ENCODE results near the gene PIH1D1.
A peak's percentile ranks its signal among the peaks of the same experiment; 100 is the strongest.
"Not testable (repeated sequence)": the region's sequence is repeated elsewhere in the genome, so short reads cannot be mapped to it uniquely, and the experiment has no call there.

PIH1D1 gene

DNA sequence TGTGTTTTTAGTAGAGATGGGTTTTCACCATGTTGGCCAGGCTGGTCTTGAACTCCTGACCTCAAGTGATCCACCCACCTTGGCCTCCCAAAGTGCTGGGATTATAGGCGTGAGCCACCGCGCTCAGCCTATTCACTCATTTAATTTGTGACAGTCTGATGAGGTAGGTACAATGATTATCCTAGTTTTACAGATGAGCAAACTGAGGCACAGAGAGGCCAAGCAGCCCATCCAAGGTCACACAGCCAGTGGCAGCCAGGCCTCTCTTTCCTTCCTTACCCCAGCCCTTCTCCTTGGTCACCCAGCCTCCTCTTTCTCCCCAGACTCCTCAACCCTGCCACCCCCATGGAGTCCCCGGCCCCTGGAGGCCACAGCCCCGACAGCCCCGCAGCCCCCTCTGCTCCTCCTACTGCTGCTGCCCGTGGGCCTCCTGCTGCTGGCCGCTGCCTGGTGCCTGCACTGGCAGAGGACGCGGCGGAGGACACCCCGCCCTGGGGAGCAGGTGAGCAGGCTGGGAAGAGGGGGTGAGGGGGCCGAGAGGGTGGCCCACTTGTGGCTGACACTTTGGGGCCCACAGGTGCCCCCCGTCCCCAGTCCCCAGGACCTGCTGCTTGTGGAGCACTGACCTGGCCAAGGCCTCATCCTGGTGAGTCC is 28.5 kb upstream of the PIH1D1 start:
- TF ChIP-seq, protein P1, sequence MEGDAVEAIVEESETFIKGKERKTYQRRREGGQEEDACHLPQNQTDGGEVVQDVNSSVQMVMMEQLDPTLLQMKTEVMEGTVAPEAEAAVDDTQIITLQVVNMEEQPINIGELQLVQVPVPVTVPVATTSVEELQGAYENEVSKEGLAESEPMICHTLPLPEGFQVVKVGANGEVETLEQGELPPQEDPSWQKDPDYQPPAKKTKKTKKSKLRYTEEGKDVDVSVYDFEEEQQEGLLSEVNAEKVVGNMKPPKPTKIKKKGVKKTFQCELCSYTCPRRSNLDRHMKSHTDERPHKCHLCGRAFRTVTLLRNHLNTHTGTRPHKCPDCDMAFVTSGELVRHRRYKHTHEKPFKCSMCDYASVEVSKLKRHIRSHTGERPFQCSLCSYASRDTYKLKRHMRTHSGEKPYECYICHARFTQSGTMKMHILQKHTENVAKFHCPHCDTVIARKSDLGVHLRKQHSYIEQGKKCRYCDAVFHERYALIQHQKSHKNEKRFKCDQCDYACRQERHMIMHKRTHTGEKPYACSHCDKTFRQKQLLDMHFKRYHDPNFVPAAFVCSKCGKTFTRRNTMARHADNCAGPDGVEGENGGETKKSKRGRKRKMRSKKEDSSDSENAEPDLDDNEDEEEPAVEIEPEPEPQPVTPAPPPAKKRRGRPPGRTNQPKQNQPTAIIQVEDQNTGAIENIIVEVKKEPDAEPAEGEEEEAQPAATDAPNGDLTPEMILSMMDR (IDR thresholded peaks at IDR 0.05; ENCODE audit: low read depth, low read length), result no peak
- no peak overlapping the region for H3K4me3 ChIP-seq (replicated peaks in 1 of 2; ENCODE audit: low read depth in 2 of 2, low read length in 2 of 2)
- DNase-seq (ENCODE audit: low read depth in 2 of 2), result no peak

DNA sequence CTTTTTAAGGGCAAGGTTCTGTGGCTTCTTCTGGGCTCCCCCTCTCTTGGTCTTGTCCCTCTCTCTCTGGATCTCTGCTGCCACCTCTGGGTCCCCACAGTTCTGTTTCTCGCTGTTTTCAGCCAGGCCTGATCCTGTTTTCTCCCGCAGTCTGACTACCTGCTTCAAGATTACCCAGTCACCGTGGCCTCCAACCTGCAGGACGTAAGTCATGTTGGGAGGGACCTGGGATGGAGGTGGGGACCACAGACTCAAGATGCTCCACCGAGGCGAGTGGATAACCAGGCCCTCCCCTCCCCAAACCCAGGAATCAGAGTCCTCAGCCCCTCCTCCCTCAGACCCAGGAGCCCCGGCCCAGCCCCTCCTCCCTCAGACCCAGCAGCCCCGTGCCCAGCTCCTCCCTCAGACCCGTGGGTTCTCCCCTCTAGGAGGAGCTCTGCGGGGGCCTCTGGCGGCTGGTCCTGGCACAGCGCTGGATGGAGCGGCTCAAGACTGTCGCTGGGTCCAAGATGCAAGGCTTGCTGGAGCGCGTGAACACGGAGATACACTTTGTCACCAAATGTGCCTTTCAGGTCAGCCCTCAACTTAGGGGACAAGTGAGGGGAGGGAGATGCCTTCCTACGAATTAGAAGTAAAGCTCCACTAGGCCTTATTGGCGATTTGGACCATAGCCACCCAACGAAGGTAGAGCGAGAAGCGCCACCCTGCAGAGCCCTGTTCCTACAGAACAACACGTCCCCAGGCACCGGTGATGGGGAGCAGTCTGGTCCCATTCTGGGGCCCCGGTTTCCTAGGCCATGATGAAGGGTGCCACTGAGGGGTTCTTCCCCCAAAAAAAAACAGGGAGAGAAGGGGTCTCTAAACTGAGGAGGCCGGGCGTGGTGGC is 24.6 kb upstream of the PIH1D1 start:
- H3K4me3 ChIP-seq (replicated peaks in 1 of 2; ENCODE audit: low read depth in 2 of 2, low read length in 2 of 2), result no peak overlapping the region
- peak in 1 of 2 donors; percentile 52 for DNase-seq (ENCODE audit: low read depth in 2 of 2)

DNA sequence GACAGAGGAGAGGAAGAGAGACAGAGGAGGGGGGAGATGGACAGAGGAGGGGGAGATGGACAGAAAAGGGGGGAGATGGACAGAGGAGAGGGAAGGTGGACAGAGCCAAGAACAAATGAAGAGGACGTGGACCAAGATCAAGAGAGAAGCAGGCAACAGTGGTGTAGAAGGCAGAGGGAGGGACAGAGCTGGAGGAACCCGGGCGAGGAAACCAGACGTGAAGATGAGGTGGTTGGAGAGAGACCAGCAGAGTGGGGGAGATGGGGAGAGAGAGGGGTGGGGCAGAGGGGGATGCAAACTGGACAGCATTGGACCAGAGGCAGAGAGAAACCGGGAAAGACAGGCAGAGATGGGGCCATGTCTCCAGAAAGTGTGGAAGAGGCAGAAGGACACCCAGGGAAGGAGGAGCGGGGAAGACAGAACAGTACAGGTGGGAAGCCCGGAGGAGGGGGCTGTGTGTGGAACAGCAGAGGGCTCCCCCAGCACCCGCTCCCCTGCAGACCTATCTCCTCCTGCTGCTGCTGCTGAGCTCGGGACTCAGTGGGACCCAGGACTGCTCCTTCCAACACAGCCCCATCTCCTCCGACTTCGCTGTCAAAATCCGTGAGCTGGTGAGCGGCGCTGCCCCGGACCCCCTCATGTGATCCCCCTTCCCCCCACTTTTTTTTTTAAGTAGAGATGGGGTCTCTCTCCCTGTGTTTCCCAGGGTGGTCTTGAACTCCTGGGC is 23.7 kb upstream of the PIH1D1 start:
- TF ChIP-seq, protein P1 (IDR thresholded peaks at IDR 0.05; ENCODE audit: low read depth, low read length), result no peak
- H3K4me3 ChIP-seq (replicated peaks in 1 of 2; ENCODE audit: low read depth in 2 of 2, low read length in 2 of 2), result no peak overlapping the region

More for the DNA sequence above, 24.6 kb upstream of the PIH1D1 start:
- TF ChIP-seq, protein P1 (IDR thresholded peaks at IDR 0.05; ENCODE audit: low read depth, low read length), result peak; percentile 46

DNA sequence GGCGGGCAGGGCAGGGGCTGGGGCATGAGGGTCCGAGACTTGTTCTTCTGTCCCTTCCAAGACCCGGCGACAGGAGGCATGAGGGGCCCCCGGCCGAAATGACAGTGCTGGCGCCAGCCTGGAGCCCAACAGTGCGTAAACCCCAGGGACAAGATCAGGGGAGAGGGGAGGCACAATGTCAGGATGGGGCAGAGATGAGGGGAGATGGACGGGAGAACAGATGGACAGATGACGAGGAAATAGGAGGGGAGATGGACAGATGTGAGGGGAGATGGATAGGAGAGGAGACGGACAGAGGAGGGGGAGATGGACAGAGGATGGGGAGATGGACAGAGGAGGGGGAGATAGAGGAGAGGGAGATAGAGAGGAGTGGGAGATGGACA is 22.9 kb upstream of the PIH1D1 start:
- TF ChIP-seq, protein P1 (IDR thresholded peaks at IDR 0.05; ENCODE audit: low read depth, low read length), result no peak
- H3K4me3 ChIP-seq (replicated peaks in 1 of 2; ENCODE audit: low read depth in 2 of 2, low read length in 2 of 2), result peak overlapping the region; percentile 66 to 72
- DNase-seq (ENCODE audit: low read depth in 2 of 2), result no peak

More for the DNA sequence above, 23.7 kb upstream of the PIH1D1 start:
- DNase-seq (ENCODE audit: low read depth in 2 of 2), result no peak

DNA sequence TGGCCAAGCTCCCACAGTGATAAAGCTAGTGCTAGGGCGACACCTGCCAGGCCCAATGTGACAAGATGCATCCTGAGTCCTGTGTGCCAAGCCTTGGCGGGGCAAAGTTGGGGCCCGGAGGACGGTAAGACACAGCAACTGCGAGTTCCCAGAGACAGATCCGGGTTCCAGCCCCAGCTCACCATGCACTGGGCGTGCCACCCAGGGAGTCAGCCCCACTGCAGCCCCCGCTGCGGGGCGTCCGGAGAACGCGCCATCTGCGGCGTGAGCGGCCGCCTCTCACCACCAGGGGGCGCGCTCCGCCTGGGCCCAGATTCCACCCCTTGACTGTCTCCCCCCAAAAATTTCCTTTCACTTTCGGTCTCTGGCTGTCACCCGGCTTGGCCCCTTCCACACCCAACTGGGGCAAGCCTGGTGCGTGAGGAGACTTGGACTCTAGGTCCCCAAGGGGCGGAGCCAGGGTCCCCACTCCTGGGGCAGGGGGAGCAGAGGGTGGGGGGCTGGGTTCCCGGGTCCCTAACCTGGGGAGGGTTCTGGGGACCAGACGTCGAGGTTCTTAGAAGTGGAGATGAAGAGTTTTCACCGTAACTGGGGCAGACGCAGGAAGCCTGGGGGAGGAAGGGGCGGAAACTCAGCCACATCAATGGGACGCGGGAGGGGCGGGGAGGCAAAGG is 22.4 kb upstream of the PIH1D1 start, which contains the start of gene FLT3LG:
Gene FLT3LG, plus strand, starts transcription at position 348 of the 674 bp plus-strand sequence. CDS start 425 bp downstream, outside the sequence.
- peak; percentile 77 to 81 for DNase-seq (ENCODE audit: low read depth in 2 of 2)
- peak within 1 kb of the TSS; percentile 66 to 72 for H3K4me3 ChIP-seq (replicated peaks in 1 of 2; ENCODE audit: low read depth in 2 of 2, low read length in 2 of 2)
- TF ChIP-seq, protein P1 (IDR thresholded peaks at IDR 0.05; ENCODE audit: low read depth, low read length), result peak; percentile 84

DNA sequence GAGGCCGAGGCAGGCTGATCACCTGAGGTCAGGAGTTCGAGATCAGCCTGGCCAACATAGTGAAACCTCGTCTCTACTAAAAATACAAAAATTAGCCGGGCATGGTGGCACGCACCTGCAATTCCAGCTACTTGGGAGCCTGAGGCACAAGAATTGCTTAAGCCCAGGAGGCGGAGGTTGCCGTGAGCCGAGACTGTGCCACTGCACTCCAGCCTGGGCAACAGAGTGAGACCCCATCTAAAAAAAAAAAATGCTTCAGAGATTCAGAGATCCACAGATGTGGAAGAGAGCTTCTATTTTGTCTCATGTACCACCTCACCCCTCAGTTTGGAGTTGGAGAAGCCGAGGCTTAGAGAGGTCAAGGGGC is 21.9 kb upstream of the PIH1D1 start:
- DNase-seq (ENCODE audit: low read depth in 2 of 2), result not testable (repeated sequence)
- peak overlapping the region; percentile 66 to 72 for H3K4me3 ChIP-seq (replicated peaks in 1 of 2; ENCODE audit: low read depth in 2 of 2, low read length in 2 of 2)

All from cardiac fibroblast (primary cell).